HL-60 (cell line): Measurements from ENCODE around the gene ELOA2.

Experiments used
- CTCF ChIP-seq: IDR thresholded peaks from one replicate; pipeline ENCODE4 v1.5.1; 2011; ENCODE audit warnings: low read length, control low read depth, inconsistent platforms; ENCODE audit not compliant: insufficient read depth
- GABPA ChIP-seq: IDR thresholded peaks from 2 replicates; pipeline ENCODE4 v1.6.1; 2012; ENCODE audit warnings: low read depth
- POLR2AphosphoS5 ChIP-seq: IDR thresholded peaks from 2 replicates; pipeline ENCODE4 v1.6.1; 2012; ENCODE audit warnings: low read depth
- REST ChIP-seq: IDR thresholded peaks from 2 replicates; pipeline ENCODE4 v1.6.1; 2012; ENCODE audit warnings: low read depth; ENCODE audit not compliant: insufficient replicate concordance
- SPI1 ChIP-seq: IDR thresholded peaks from 2 replicates; pipeline ENCODE4 v1.6.1; 2012; ENCODE audit warnings: low read depth, mild to moderate bottlenecking, borderline replicate concordance

GRCh38 chr18:47077111-47077510 is 41.7 kb upstream of the ELOA2 start:
- TF ChIP-seq CTCF = no peak
- no peak for TF ChIP-seq GABPA
- TF ChIP-seq POLR2AphosphoS5 = no peak
- TF ChIP-seq REST = no peak
- TF ChIP-seq SPI1 = no peak
